ENCODE results near the gene C2.
"Not testable (repeated sequence)": the region's sequence is repeated elsewhere in the genome, so short reads cannot be mapped to it uniquely, and the experiment has no call there.

C2 gene

GRCh38 chr6:31930962-31931361 is 3.4 kb downstream of the C2 start:
- no peak for DNase-seq
- no peak overlapping the region for H3K4me3 ChIP-seq (ENCODE audit: low read depth, low read length)
- H3K9me3 ChIP-seq, result no peaks in the 10 kb centered on the region; the same call in 1 of the 2 replicates
- no peaks in the 10 kb centered on the region for H3K4me1 ChIP-seq
- TF ChIP-seq, protein P1, sequence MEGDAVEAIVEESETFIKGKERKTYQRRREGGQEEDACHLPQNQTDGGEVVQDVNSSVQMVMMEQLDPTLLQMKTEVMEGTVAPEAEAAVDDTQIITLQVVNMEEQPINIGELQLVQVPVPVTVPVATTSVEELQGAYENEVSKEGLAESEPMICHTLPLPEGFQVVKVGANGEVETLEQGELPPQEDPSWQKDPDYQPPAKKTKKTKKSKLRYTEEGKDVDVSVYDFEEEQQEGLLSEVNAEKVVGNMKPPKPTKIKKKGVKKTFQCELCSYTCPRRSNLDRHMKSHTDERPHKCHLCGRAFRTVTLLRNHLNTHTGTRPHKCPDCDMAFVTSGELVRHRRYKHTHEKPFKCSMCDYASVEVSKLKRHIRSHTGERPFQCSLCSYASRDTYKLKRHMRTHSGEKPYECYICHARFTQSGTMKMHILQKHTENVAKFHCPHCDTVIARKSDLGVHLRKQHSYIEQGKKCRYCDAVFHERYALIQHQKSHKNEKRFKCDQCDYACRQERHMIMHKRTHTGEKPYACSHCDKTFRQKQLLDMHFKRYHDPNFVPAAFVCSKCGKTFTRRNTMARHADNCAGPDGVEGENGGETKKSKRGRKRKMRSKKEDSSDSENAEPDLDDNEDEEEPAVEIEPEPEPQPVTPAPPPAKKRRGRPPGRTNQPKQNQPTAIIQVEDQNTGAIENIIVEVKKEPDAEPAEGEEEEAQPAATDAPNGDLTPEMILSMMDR (IDR thresholded peaks at IDR 0.05; ENCODE audit: low read depth, low read length), result no peak
- H3K27me3 ChIP-seq, result no peaks in the 10 kb centered on the region
- H3K36me3 ChIP-seq, result no peaks in the 10 kb centered on the region

- not testable (repeated sequence) for H3K4me1 ChIP-seq; H3K9me3 ChIP-seq; H3K36me3 ChIP-seq; H3K4me3 ChIP-seq (ENCODE audit: low read depth, low read length); DNase-seq; H3K27me3 ChIP-seq
Measured at GRCh38 chr6:31932137-31932536, 4.6 kb downstream of the C2 start.

GRCh38 chr6:31933537-31933936 is 6.0 kb downstream of the C2 start:
- no peak overlapping the region for H3K4me3 ChIP-seq (ENCODE audit: low read depth, low read length)
- no peaks in the 10 kb centered on the region; the same call in 1 of the 2 replicates for H3K9me3 ChIP-seq
- H3K27me3 ChIP-seq, result no peaks in the 10 kb centered on the region
- H3K36me3 ChIP-seq, result no peaks in the 10 kb centered on the region
- H3K4me1 ChIP-seq, result no peaks in the 10 kb centered on the region
- TF ChIP-seq, protein P1 (IDR thresholded peaks at IDR 0.05; ENCODE audit: low read depth, low read length), result no peak
- DNase-seq, result no peak

DNA sequence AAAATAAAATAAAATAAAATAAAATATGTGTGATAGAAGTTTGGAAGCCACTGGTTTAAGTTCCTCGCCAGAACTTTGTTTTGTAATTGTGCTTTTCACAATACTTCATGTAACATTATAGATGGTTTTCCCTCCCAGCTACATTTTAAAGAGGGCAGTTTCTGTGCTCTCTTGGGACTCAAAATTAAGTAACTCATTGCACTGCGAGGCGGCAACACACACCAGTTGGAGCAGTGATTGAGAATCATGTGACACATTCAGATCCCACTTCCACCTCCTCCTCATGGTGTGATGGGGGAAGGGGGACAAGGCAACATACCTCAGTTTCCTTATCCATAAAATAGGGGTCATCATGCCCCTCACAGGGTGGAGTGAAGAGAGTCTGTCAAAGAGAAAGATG is 7.5 kb downstream of the C2 start:
- no peaks in the 10 kb centered on the region; the same call in 1 of the 2 replicates for H3K9me3 ChIP-seq
- no peak overlapping the region for H3K4me3 ChIP-seq (ENCODE audit: low read depth, low read length)
- TF ChIP-seq, protein P1 (IDR thresholded peaks at IDR 0.05; ENCODE audit: low read depth, low read length), result no peak
- H3K36me3 ChIP-seq, result no peaks in the 10 kb centered on the region
- H3K4me1 ChIP-seq, result no peaks in the 10 kb centered on the region; the same call in 1 of the 2 replicates
- H3K27me3 ChIP-seq, result no peaks in the 10 kb centered on the region
- DNase-seq, result no peak

DNA sequence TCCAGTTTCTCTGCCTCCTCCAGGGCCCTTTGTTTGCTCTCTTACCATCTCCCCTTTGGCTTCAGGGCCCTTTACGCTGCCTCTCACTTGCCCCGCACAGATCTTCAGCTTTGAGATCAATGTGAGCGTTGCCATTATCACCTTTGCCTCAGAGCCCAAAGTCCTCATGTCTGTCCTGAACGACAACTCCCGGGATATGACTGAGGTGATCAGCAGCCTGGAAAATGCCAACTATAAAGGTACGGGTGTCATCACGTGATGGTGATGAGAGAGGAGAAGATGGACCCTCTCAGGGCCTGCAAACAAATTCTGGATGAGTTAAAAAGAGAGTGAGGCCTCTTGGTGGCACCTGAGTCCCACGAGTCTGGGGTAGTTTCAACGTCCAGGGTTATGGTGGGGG is 8.3 kb downstream of the C2 start:
- no peaks in the 10 kb centered on the region; the same call in 1 of the 2 replicates for H3K9me3 ChIP-seq
- no peaks in the 10 kb centered on the region for H3K27me3 ChIP-seq
- no peak overlapping the region for H3K4me3 ChIP-seq (ENCODE audit: low read depth, low read length)
- H3K36me3 ChIP-seq, result no peaks in the 10 kb centered on the region
- DNase-seq, result no peak
- no peaks in the 10 kb centered on the region; the same call in 1 of the 2 replicates for H3K4me1 ChIP-seq
- TF ChIP-seq, protein P1 (IDR thresholded peaks at IDR 0.05; ENCODE audit: low read depth, low read length), result no peak

DNA sequence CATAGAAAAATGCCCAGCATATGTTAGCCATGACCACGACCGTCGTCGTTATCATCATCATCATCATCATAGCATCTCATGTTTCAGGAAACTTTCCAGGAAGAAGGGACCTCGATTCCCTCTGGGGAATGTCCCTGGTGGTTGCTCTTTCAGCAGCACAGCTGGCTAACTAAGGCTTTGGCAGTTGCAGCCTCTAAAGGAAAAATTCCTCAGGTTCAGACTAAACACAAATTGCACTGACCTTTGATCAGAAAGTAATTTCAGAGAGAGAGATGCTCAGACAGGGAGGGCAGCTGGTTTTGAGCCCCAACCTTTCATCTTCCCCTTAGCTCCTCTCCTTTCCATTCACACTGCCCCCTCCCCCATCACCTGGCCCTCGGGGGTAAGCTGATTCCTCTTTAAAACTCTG is 12.7 kb downstream of the C2 start:
- no peak for DNase-seq

More for the DNA sequence above, 12.7 kb downstream of the C2 start:
- H3K4me1 ChIP-seq, result no peaks in the 10 kb centered on the region; the same call in 1 of the 2 replicates
- no peaks in the 10 kb centered on the region for H3K9me3 ChIP-seq
- TF ChIP-seq, protein P1 (IDR thresholded peaks at IDR 0.05; ENCODE audit: low read depth, low read length), result no peak
- no peaks in the 10 kb centered on the region for H3K36me3 ChIP-seq
- H3K27me3 ChIP-seq, result no peaks in the 10 kb centered on the region
- no peak overlapping the region for H3K4me3 ChIP-seq (ENCODE audit: low read depth, low read length)
